Measurements from ENCODE around the gene OTUD5. TPM values are rescaled to one million over a fixed set of nuclear protein-coding genes. Genes with fewer than 3 reads are reported as not detected.

OTUD5 gene
- total and polyA plus RNA-seq, 2 donors (not counting 1 experiment from before 2014, with no cell fraction given): 33.0 to 46.6 TPM

DNA sequence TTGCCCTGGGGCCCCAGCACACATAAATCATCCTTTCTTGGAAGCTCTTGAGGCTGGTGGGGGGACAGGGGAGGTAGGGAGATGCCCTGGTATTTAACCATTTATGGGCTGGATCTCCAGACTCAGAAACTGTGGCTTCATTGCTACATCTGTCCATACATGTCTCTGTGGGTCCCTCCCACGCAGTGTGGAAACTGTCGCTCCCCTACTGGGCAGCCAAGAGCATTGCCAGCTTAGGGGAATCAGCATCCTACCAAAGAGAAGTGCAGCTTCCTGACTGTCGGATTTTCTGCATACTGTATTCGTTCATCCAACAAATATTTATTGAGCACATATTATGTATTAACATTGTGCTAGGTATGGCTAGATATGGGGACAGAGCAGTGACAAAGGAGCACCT, 41.0 kb upstream of the OTUD5 start:
- Histone ChIP-seq H3K4me2 (ENCODE audit: extremely low read depth, insufficient read depth, low read length) (no peak overlapping the region), H3K4me1 (ENCODE audit: control insufficient read depth, extremely low read depth, insufficient read depth, low read length) (no peaks in the 10 kb centered on the region), H3K9ac (ENCODE audit: insufficient read depth, low read length) (no peak overlapping the region), H3K79me2 (ENCODE audit: control insufficient read depth, insufficient read depth, low read length) (peaks cover 8% of the 10 kb centered on the region), H3K27ac (ENCODE audit: insufficient read depth, low read length) (no peak overlapping the region), H3K9me3 (ENCODE audit: control insufficient read depth, insufficient read depth, low read depth, low read length) (no peaks in the 10 kb centered on the region), H3K27me3 (ENCODE audit: control insufficient read depth, insufficient read depth, low read length) (no peaks in the 10 kb centered on the region), H3K36me3 (ENCODE audit: control insufficient read depth, insufficient read depth, low read length) (no peaks in the 10 kb centered on the region), H4K20me1 (ENCODE audit: control insufficient read depth, extremely low read depth, insufficient read depth, low read length) (no peaks in the 10 kb centered on the region), H3K4me3 (replicated peaks in 1 of 4; ENCODE audit: control extremely low read depth in 1 of 4, insufficient read depth in 1 of 4, low read depth in 3 of 4, low read length in 4 of 4) (no peak overlapping the region), H2AFZ (ENCODE audit: low read length) (no peak overlapping the region)
- TF ChIP-seq EZH2 (IDR thresholded peaks at IDR 0.05; ENCODE audit: low read length, missing control alignments): no peak
- TF ChIP-seq, protein P1, sequence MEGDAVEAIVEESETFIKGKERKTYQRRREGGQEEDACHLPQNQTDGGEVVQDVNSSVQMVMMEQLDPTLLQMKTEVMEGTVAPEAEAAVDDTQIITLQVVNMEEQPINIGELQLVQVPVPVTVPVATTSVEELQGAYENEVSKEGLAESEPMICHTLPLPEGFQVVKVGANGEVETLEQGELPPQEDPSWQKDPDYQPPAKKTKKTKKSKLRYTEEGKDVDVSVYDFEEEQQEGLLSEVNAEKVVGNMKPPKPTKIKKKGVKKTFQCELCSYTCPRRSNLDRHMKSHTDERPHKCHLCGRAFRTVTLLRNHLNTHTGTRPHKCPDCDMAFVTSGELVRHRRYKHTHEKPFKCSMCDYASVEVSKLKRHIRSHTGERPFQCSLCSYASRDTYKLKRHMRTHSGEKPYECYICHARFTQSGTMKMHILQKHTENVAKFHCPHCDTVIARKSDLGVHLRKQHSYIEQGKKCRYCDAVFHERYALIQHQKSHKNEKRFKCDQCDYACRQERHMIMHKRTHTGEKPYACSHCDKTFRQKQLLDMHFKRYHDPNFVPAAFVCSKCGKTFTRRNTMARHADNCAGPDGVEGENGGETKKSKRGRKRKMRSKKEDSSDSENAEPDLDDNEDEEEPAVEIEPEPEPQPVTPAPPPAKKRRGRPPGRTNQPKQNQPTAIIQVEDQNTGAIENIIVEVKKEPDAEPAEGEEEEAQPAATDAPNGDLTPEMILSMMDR (conservative IDR thresholded peaks at IDR 0.05 in 1 of 2, IDR thresholded peaks at IDR 0.05 in 1 of 2; ENCODE audit: low read depth in 1 of 2, low read length in 2 of 2): no peak
- DNase-seq (ENCODE audit: low read depth in 2 of 2): no peak

DNA sequence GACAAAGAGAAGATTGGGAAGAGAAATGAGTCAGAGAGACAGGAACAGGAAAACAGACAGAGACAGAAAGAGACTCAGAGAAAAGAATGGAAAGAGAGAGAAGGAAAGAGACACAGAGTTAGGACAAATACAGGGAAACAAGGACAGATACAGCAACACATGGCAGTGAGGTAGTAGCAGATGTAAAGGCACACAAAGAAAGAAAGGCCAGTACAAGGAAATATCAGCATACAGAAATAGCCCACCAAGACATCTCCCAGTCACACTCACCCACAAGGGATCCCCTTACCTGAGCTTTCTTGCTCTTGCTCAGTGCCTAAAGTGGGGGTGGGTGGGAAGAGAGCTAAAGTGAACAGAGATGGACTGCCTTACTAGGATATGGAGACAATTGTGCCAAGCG, 40.5 kb upstream of the OTUD5 start:
- H3K9me3 ChIP-seq (ENCODE audit: control insufficient read depth, insufficient read depth, low read depth, low read length): no peaks in the 10 kb centered on the region
- no peak overlapping the region for H3K27ac ChIP-seq (ENCODE audit: insufficient read depth, low read length)
- no peak overlapping the region for H3K4me2 ChIP-seq (ENCODE audit: extremely low read depth, insufficient read depth, low read length)
- no peak overlapping the region for H3K4me3 ChIP-seq (replicated peaks in 1 of 4; ENCODE audit: control extremely low read depth in 1 of 4, insufficient read depth in 1 of 4, low read depth in 3 of 4, low read length in 4 of 4)
- DNase-seq (ENCODE audit: low read depth in 2 of 2): no peak
- H3K79me2 ChIP-seq (ENCODE audit: control insufficient read depth, insufficient read depth, low read length): peaks cover 8% of the 10 kb centered on the region
- TF ChIP-seq, protein P1 (conservative IDR thresholded peaks at IDR 0.05 in 1 of 2, IDR thresholded peaks at IDR 0.05 in 1 of 2; ENCODE audit: low read depth in 1 of 2, low read length in 2 of 2): no peak
- TF ChIP-seq EZH2 (IDR thresholded peaks at IDR 0.05; ENCODE audit: low read length, missing control alignments): no peak
- no peak overlapping the region for H2AFZ ChIP-seq (ENCODE audit: low read length)
- no peaks in the 10 kb centered on the region for H3K36me3 ChIP-seq (ENCODE audit: control insufficient read depth, insufficient read depth, low read length)
- H3K4me1 ChIP-seq (ENCODE audit: control insufficient read depth, extremely low read depth, insufficient read depth, low read length): no peaks in the 10 kb centered on the region
- H3K27me3 ChIP-seq (ENCODE audit: control insufficient read depth, insufficient read depth, low read length): no peaks in the 10 kb centered on the region
- H4K20me1 ChIP-seq (ENCODE audit: control insufficient read depth, extremely low read depth, insufficient read depth, low read length): no peaks in the 10 kb centered on the region
- H3K9ac ChIP-seq (ENCODE audit: insufficient read depth, low read length): no peak overlapping the region

DNA sequence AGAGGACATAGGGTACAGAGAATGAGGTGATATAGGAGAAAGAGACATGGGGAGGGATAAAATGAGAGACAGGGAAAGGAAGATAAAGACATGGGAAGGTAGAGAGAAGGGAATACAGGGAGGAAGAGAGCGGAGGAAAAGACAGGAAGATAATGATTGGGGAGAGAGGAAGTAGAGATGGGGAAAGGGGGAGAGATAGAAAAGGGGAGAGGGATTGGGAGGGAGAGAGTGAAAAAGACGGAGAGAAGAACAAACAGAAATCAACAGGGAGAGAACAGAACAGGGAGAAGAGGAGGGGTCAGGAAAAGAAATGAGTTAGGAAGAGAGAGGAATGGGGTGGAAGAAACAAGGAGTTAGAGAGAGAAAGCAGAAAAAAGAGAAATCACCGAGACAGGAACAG, 40.0 kb upstream of the OTUD5 start:
- H3K4me1 ChIP-seq (ENCODE audit: control insufficient read depth, extremely low read depth, insufficient read depth, low read length): no peaks in the 10 kb centered on the region
- no peak overlapping the region for H2AFZ ChIP-seq (ENCODE audit: low read length)
- H3K9ac ChIP-seq (ENCODE audit: insufficient read depth, low read length): no peak overlapping the region
- DNase-seq (ENCODE audit: low read depth in 2 of 2): no peak
- no peaks in the 10 kb centered on the region for H3K9me3 ChIP-seq (ENCODE audit: control insufficient read depth, insufficient read depth, low read depth, low read length)
- no peaks in the 10 kb centered on the region for H3K36me3 ChIP-seq (ENCODE audit: control insufficient read depth, insufficient read depth, low read length)
- TF ChIP-seq, protein P1 (conservative IDR thresholded peaks at IDR 0.05 in 1 of 2, IDR thresholded peaks at IDR 0.05 in 1 of 2; ENCODE audit: low read depth in 1 of 2, low read length in 2 of 2): no peak
- no peak for TF ChIP-seq EZH2 (IDR thresholded peaks at IDR 0.05; ENCODE audit: low read length, missing control alignments)
- no peaks in the 10 kb centered on the region for H3K27me3 ChIP-seq (ENCODE audit: control insufficient read depth, insufficient read depth, low read length)
- H3K4me2 ChIP-seq (ENCODE audit: extremely low read depth, insufficient read depth, low read length): no peak overlapping the region
- H3K79me2 ChIP-seq (ENCODE audit: control insufficient read depth, insufficient read depth, low read length): peaks cover 8% of the 10 kb centered on the region
- no peaks in the 10 kb centered on the region for H4K20me1 ChIP-seq (ENCODE audit: control insufficient read depth, extremely low read depth, insufficient read depth, low read length)
- no peak overlapping the region for H3K4me3 ChIP-seq (replicated peaks in 1 of 4; ENCODE audit: control extremely low read depth in 1 of 4, insufficient read depth in 1 of 4, low read depth in 3 of 4, low read length in 4 of 4)
- H3K27ac ChIP-seq (ENCODE audit: insufficient read depth, low read length): no peak overlapping the region
